KOPT-K1 (cell line): ENCODE data around the gene SNX2.
"Not testable (repeated sequence)": the region's sequence is repeated elsewhere in the genome, so short reads cannot be mapped to it uniquely, and the experiment has no call there.

Experiments used
- H3K27ac ChIP-seq: fragments of 200-600 bp; sonication (generic); 2 replicates; pipeline ENCODE4 v1.5.1; 2016; ENCODE audit warnings: antibody characterized with exemption, mild to moderate bottlenecking, low read depth, low read length; ENCODE audit not compliant: poor library complexity, severe bottlenecking
- H3K36me3 ChIP-seq: fragments of 200-600 bp; sonication (generic); 2 replicates; pipeline ENCODE4 v1.5.1; 2017; ENCODE audit warnings: antibody characterized with exemption, mild to moderate bottlenecking, low read length, moderate library complexity; ENCODE audit not compliant: insufficient read depth
- H3K9me3 ChIP-seq: fragments of 200-600 bp; sonication (generic); 2 replicates; pipeline ENCODE4 v1.5.1; 2017; ENCODE audit warnings: antibody characterized with exemption, low read length, mild to moderate bottlenecking; ENCODE audit not compliant: insufficient read depth, poor library complexity, severe bottlenecking

The SNX2 gene

DNA sequence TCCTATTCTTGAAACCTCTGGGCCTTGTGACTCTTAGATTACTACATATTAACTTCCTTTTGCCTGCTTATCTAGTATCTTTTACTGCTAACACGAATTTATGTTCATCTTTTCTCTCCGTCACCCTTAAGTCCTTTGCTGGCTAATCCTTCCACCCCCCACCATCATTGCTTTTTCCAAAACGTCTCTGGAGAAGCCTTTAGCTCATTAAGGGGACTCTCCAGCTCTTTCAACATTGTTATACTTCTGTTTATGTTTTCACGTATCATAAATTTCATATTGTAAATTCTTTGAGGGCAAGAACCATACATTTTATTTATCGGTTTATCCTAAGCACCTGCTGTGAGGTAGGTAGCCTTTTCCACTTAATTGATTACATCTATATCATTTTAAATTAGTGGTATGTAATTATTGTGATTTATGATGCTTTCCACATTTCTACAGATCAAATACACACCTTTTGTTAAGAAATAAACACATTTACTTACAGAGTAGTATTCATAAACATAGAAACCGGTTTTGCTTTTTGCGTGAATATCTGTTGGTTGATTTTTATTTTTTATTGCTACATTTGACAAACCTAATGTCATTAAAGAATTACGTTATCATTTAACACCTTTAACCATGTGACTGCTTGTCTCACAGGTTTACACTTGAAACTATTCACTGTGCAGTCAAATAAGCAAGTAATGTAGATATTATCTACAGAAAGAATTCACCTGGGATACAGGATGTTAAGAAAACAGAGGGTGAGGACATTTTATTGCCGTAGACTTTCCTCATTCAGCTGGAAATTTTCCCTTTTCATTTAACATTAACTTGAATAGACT is 15.4 kb upstream of the SNX2 start:
- Histone ChIP-seq H3K9me3 (no peaks in the 10 kb centered on the region), H3K36me3 (no peaks in the 10 kb centered on the region), H3K27ac (no peak overlapping the region)

- Histone ChIP-seq H3K27ac (no peak overlapping the region), H3K9me3 (no peaks in the 10 kb centered on the region), H3K36me3 (no peaks in the 10 kb centered on the region)
These were observed 14.6 kb upstream of the SNX2 start for GRCh38 chr5:122760236-122760635.

- Histone ChIP-seq H3K27ac (no peak overlapping the region), H3K36me3 (no peaks in the 10 kb centered on the region), H3K9me3 (no peaks in the 10 kb centered on the region)
These were observed 13.8 kb upstream of the SNX2 start for GRCh38 chr5:122761115-122761514.

DNA sequence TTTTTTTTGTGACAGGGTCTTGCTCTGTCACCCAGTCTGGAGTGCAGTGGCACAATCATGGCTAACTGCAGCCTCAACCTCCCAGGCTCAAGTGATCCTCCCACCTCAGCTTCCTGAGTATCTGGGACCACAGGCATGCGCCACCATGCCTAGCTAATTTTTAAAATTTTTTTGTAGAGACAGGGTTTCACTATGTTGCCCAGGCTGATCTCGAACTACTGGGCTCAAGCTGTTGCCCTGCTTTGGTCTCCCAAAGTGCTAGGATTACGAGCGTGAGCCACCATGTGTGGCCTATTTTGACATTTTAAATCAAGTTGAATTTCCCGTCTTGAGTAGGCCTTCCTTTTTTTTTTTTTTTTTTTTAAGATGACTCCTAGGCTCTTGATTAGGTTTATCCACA is 13.0 kb upstream of the SNX2 start:
- not testable (repeated sequence) for H3K9me3 ChIP-seq, H3K36me3 ChIP-seq, H3K27ac ChIP-seq

- H3K36me3 ChIP-seq, result no peaks in the 10 kb centered on the region
- H3K27ac ChIP-seq, result no peak overlapping the region
- H3K9me3 ChIP-seq, result no peaks in the 10 kb centered on the region
These were observed 8.8 kb upstream of the SNX2 start for GRCh38 chr5:122766130-122766529.

- H3K27ac ChIP-seq, result no peak overlapping the region
- no peaks in the 10 kb centered on the region for H3K9me3 ChIP-seq
- H3K36me3 ChIP-seq, result no peaks in the 10 kb centered on the region
These were observed 4.4 kb upstream of the SNX2 start for GRCh38 chr5:122770477-122770876.

GRCh38 chr5:122772446-122772845 is 2.4 kb upstream of the SNX2 start:
- H3K36me3 ChIP-seq, result no peaks in the 10 kb centered on the region
- H3K9me3 ChIP-seq, result no peaks in the 10 kb centered on the region
- no peak overlapping the region for H3K27ac ChIP-seq

GRCh38 chr5:122773619-122774018 is 1.3 kb upstream of the SNX2 start:
- Histone ChIP-seq H3K9me3 (no peaks in the 10 kb centered on the region), H3K27ac (no peak overlapping the region), H3K36me3 (no peaks in the 10 kb centered on the region)

DNA sequence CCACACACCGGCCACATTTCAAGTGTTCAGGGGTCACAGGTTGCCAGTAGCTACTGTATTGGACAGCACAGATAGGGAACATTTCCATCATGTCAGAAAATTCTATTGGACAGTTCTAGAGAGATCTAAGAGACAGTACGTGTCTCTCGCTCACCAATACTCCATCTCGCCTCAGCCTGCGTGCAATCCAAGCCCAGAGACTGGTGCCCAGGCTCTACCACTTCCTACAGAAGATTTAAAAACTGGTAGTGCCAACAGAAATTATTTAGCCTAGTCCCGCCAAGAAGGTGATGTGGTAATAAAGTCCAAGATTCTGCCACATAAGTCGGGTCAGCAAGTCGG is 390 bp upstream of the SNX2 start:
- Histone ChIP-seq H3K36me3 (no peaks in the 10 kb centered on the region), H3K27ac (no peak overlapping the region), H3K9me3 (no peaks in the 10 kb centered on the region)

DNA sequence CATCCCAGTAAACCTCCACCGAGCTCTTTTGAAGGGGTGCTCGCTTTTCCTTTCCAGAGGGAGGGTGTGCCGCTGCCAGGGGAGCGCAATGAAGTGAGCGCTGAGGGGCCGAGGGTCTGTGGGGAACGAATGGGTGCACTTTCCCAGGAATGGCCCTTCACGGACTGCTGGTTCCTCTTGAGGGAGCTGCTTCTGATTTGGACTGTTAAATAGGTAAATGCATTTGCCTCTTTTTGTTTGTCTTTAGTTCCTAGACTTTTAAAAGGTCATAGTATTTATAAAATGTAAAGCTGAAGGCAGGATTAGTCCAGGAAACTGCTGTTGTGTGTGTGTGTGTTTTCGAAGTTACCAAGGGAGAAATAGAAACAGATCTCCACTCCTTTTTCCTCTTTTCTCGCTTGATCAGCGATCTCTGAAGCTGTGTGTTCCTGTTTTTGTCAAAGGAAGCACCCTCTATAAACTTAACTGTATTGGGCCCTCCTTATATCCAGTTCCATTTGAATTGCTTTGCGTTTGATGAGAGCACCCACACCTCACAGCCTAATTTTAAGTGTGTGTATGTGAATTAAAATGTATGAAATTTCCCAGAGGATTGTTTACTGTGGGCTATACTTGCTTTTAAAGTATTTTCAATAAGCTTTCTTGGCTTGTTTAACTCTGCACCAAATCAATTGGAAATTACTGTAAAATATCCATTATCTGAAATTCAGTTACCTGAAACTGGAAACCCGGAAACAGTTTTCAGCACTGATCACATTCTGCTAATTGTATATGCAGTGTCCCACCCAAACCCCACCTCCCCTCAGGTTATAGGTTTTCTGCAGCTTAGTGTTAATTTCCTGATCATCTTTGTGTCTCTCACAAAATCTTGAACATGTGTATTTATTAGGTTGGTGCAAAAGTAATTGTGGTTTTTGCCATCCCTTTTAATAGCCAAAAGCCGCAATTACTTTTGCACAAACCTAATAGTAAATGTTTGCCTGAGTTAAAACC is 966 bp downstream of the SNX2 start:
- peak overlapping the region; percentile 69 for H3K27ac ChIP-seq
- no peaks in the 10 kb centered on the region for H3K36me3 ChIP-seq

GRCh38 chr5:122778157-122778556 is 3.3 kb downstream of the SNX2 start:
- no peaks in the 10 kb centered on the region for H3K36me3 ChIP-seq
- no peak overlapping the region for H3K27ac ChIP-seq
- peaks cover 6% of the 10 kb centered on the region for H3K9me3 ChIP-seq

More for the DNA sequence above, 966 bp downstream of the SNX2 start:
- no peaks in the 10 kb centered on the region for H3K9me3 ChIP-seq

GRCh38 chr5:122779451-122779850 is 4.6 kb downstream of the SNX2 start:
- Histone ChIP-seq H3K27ac (no peak overlapping the region), H3K9me3 (peaks cover 7% of the 10 kb centered on the region)

GRCh38 chr5:122780296-122780695 is 5.4 kb downstream of the SNX2 start:
- Histone ChIP-seq H3K27ac (no peak overlapping the region), H3K36me3 (no peaks in the 10 kb centered on the region), H3K9me3 (peaks cover 15% of the 10 kb centered on the region)

More at GRCh38 chr5:122779451-122779850, 4.6 kb downstream of the SNX2 start:
- no peaks in the 10 kb centered on the region for H3K36me3 ChIP-seq

DNA sequence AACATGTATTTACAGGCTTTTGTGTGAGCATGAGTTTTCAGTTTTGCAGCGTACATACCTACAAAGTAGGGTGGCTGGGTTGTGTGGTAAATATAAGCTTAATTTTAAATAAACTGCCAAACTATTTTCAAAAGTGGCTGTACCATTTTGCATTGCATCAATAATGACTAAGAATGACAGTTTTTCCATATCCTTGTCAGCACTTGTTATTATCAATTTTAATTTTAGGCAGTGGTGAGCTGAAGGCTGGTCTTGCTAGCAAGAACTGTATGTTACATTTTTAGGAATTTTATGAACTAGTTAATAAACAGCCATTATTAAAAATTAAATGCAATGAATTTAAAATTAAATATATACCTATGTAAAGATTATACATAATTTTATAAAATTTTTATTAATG is 6.6 kb downstream of the SNX2 start:
- Histone ChIP-seq H3K27ac (no peak overlapping the region), H3K9me3 (peaks cover 26% of the 10 kb centered on the region), H3K36me3 (no peaks in the 10 kb centered on the region)

GRCh38 chr5:122785294-122785693 is 10.4 kb downstream of the SNX2 start:
- no peak overlapping the region for H3K27ac ChIP-seq
- peaks cover 55% of the 10 kb centered on the region for H3K9me3 ChIP-seq
- no peaks in the 10 kb centered on the region; the same call in 1 of the 2 replicates for H3K36me3 ChIP-seq
